Endothelial cell of umbilical vein (primary cell): Measurements from ENCODE around the gene MYO16. TPM values are rescaled to one million over a fixed set of nuclear protein-coding genes. Genes with fewer than 3 reads are reported as not detected.

Experiments used
- BruUV-seq: library from RNA; stranded (reverse); fragments of 400-500 nt; replicated peaks from 2 replicates; lab custom pipeline; 2021; lab: Mats Ljungman, UMichigan
- CTCF ChIA-PET: fragments of 300-600, 350-600 bp; sonication (Branson Sonifier 250); formaldehyde crosslinking; loops from one replicate; lab custom pipeline; 2021; ENCODE audit warnings: antibody characterized with exemption, inconsistent platforms; lab: Charles Lee
- POLR2A ChIA-PET: fragments of 300-600, 350-600 bp; sonication (Branson Sonifier 250); formaldehyde crosslinking; loops from one replicate; lab custom pipeline; 2021; ENCODE audit warnings: antibody characterized with exemption, inconsistent platforms; lab: Charles Lee
- DNase-seq: peaks from one replicate; pipeline ENCODE4 v3.0.0-alpha.2; 2011; ENCODE audit warnings: low read depth, low spot score
- FAIRE-seq: peaks from 2 replicates; lab custom pipeline; 2011; peaks lifted over from hg19 to GRCh38; lab: Jason Lieb, UNC
- H2AFZ ChIP-seq: 2 replicates; pipeline ENCODE4 v1.6.0; 2012; ENCODE audit warnings: low read depth, low read length, control low read depth, inconsistent platforms
- H3K27ac ChIP-seq: 2 replicates; pipeline ENCODE4 v1.5.1; 2011; ENCODE audit warnings: low read depth, mild to moderate bottlenecking, control low read depth, low read length, moderate library complexity; ENCODE audit not compliant: insufficient read depth
- H3K27me3 ChIP-seq, 2 experiments: 2 replicates each; pipeline versions ENCODE4 v1.6.0 to v1.6.1; 2011; ENCODE audit warnings: low read length in 2 of 2, mixed read lengths in 1 of 2; ENCODE audit not compliant: control insufficient read depth in 2 of 2, insufficient read depth in 2 of 2
- H3K36me3 ChIP-seq, 2 experiments: 2 replicates in 1 of 2; 3 replicates in 1 of 2; pipeline ENCODE4 v1.5.1; 2011; ENCODE audit warnings: low read length in 2 of 2, mild to moderate bottlenecking in 1 of 2, moderate library complexity in 1 of 2; ENCODE audit not compliant: control insufficient read depth in 2 of 2, insufficient read depth in 2 of 2; ENCODE audit errors: extremely low read depth in 1 of 2
- H3K4me1 ChIP-seq: 3 replicates; pipeline ENCODE4 v1.5.1; 2011; ENCODE audit warnings: mild to moderate bottlenecking, low read length; ENCODE audit not compliant: control insufficient read depth, insufficient read depth; ENCODE audit errors: extremely low read depth
- H3K4me2 ChIP-seq: 2 replicates; pipeline ENCODE4 v1.6.1; 2011; ENCODE audit warnings: low read length, control low read depth, mixed read lengths; ENCODE audit not compliant: insufficient read depth
- H3K4me3 ChIP-seq, 3 experiments: fragments of 200-600 bp in 1 of 3; sonication (generic), shearing (Covaris generic) in 1 of 3; replicated peaks in 1 of 3; 2 replicates each; pipeline ENCODE4 v1.5.1; 2011 to 2016; ENCODE audit warnings: control low read depth in 3 of 3, low read length in 3 of 3, mild to moderate bottlenecking in 2 of 3, inconsistent platforms in 1 of 3, low read depth in 1 of 3, moderate library complexity in 1 of 3; ENCODE audit not compliant: insufficient read depth in 1 of 3
- H3K79me2 ChIP-seq: 2 replicates; pipeline ENCODE4 v1.6.0; 2012; ENCODE audit warnings: low read length, inconsistent platforms; ENCODE audit not compliant: control insufficient read depth, insufficient read depth
- H3K9ac ChIP-seq: replicated peaks from 2 replicates; pipeline ENCODE3; 2011; ENCODE audit warnings: low read length, control low read depth; ENCODE audit not compliant: insufficient read depth; ENCODE audit errors: extremely low read depth
- H3K9me1 ChIP-seq: replicated peaks from 3 replicates; pipeline ENCODE4 v1.6.0; 2011; ENCODE audit warnings: mild to moderate bottlenecking, low read length; ENCODE audit not compliant: control insufficient read depth, insufficient read depth; ENCODE audit errors: extremely low read depth
- H3K9me3 ChIP-seq: replicated peaks from 2 replicates; pipeline ENCODE4 v1.5.1; 2012; ENCODE audit warnings: low read length, inconsistent platforms; ENCODE audit not compliant: control insufficient read depth, insufficient read depth
- H4K20me1 ChIP-seq: replicated peaks from 2 replicates; pipeline ENCODE3; 2011; ENCODE audit warnings: mild to moderate bottlenecking, low read length; ENCODE audit not compliant: control insufficient read depth, insufficient read depth; ENCODE audit errors: extremely low read depth
- EZH2 ChIP-seq: IDR thresholded peaks from 2 replicates; pipeline ENCODE4 v1.6.1; 2012; ENCODE audit warnings: borderline replicate concordance, low read depth, mild to moderate bottlenecking, moderate library complexity, low read length, inconsistent platforms; ENCODE audit not compliant: severe bottlenecking
- FOS ChIP-seq: IDR thresholded peaks from 2 replicates; pipeline ENCODE4 v1.6.1; 2011; ENCODE audit warnings: mild to moderate bottlenecking, low read length, moderate library complexity, borderline replicate concordance; ENCODE audit not compliant: insufficient read depth
- GATA2 ChIP-seq: IDR thresholded peaks from 2 replicates; pipeline ENCODE4 v1.7.0; 2011; ENCODE audit warnings: low read depth, mild to moderate bottlenecking, moderate library complexity, mixed read lengths, low read length; ENCODE audit not compliant: insufficient read length, insufficient read depth
- JUN ChIP-seq: IDR thresholded peaks from 2 replicates; pipeline ENCODE4 v1.6.1; 2011; ENCODE audit warnings: borderline replicate concordance, low read depth; ENCODE audit not compliant: insufficient read length, insufficient read depth
- MYC ChIP-seq: IDR thresholded peaks from one replicate; pipeline ENCODE4 v1.6.1; 2011; ENCODE audit warnings: mild to moderate bottlenecking, low read depth, low read length
- POLR2A ChIP-seq: IDR thresholded peaks from 2 replicates; pipeline ENCODE4 v1.6.1; 2012; ENCODE audit warnings: low read depth, mild to moderate bottlenecking, control low read depth, low read length
- POLR2AphosphoS5 ChIP-seq: IDR thresholded peaks from 2 replicates; pipeline ENCODE4 v1.6.1; 2012; ENCODE audit warnings: low read depth, mild to moderate bottlenecking, control low read depth, low read length, moderate library complexity; ENCODE audit not compliant: insufficient read depth
- dilution Hi-C: fragments of 300-500 bp; cut with MboI; formaldehyde crosslinking; loops from one replicate; pipeline ENCODE4 v1.15.0; 2019; ENCODE audit warnings: low sequenced_read_pairs; ENCODE audit not compliant: extremely low pct_ligation_motif_present
- intact Hi-C: fragments of 100-400 bp; cut with micrococcal nuclease; formaldehyde crosslinking; loops from one replicate; pipeline ENCODE4 v1.10.0; 2022
- polyA plus RNA-seq, 4 experiments: library from polyadenylated mRNA; depleted of rRNA in 3 of 4; stranded (reverse) in 3 of 4; unstranded in 1 of 4; fragments of >200 nt; gene quantifications; 2 replicates each; pipeline versions ENCODE4 v1.2.1 to v1.2.3, GENCODE V29; 2011 to 2012; ENCODE audit warnings: missing spikeins in 1 of 4
- total RNA-seq: library from RNA; stranded (reverse); gene quantifications from 2 replicates; pipeline ENCODE4 v1.2.3, GENCODE V29; 2021
- TF ChIP-seq, protein P1 (sequence below): IDR thresholded peaks from 2 replicates; pipeline ENCODE4 v1.6.1; 2011; ENCODE audit not compliant: insufficient read depth, insufficient read length
- TF ChIP-seq, protein P2 (sequence below), 2 donors: IDR thresholded peaks; 1 replicate in 1 of 2; 2 replicates in 1 of 2; pipeline ENCODE4 v1.5.1; 2011; ENCODE audit warnings: low read length in 2 of 2, mild to moderate bottlenecking in 2 of 2, moderate library complexity in 2 of 2, control low read depth in 1 of 2, inconsistent platforms in 1 of 2, low read depth in 1 of 2; ENCODE audit not compliant: insufficient read depth in 1 of 2; ENCODE audit errors: extremely low read depth in 1 of 2

The MYO16 gene
- total and polyA plus RNA-seq, 2 donors (not counting 3 experiments of a cell fraction or from before 2014, with no cell fraction given) = 0.03 to 0.04 TPM

DNA sequence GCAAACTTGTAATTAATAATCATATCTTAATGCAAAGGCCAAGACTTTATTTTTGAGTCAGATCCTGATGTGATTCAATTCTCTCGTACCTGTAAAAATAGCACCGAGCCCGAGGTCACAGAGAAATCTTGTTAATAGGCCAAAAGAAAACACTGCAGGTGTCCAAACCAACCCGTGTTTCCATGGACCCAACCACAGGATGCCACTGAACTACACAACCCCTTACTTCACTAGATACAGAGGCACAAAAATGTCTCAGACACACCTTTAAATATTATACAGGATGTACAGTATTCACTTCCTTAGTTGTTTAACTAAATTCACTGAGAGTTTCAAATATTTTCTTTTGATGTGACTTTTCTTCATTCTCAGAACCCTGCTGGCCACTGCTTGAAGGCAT, 530.9 kb downstream of the MYO16 start:
- Histone ChIP-seq H3K27me3 (no peaks in the 10 kb centered on the region), H3K79me2 (no peaks in the 10 kb centered on the region), H3K4me1 (peaks cover 19% of the 10 kb centered on the region), H3K9me1 (no peaks in the 10 kb centered on the region), H3K36me3 (no peaks in the 10 kb centered on the region), H3K9ac (no peak overlapping the region), H3K9me3 (no peaks in the 10 kb centered on the region), H4K20me1 (no peaks in the 10 kb centered on the region), H2AFZ (no peak overlapping the region), H3K27ac (no peak overlapping the region), H3K4me2 (no peak overlapping the region), H3K4me3 (no peak overlapping the region)
- BruUV-seq = no TSS peak
- DNase-seq (no peak), FAIRE-seq (no peak)
- intact Hi-C loops (no loop called here), dilution Hi-C loops (no loop called here)
- TF ChIP-seq MYC = no peak
- TF ChIP-seq JUN = no peak
- no peak for TF ChIP-seq FOS
- POLR2A ChIA-PET = no interaction called here
- CTCF ChIA-PET = no interaction called here

DNA sequence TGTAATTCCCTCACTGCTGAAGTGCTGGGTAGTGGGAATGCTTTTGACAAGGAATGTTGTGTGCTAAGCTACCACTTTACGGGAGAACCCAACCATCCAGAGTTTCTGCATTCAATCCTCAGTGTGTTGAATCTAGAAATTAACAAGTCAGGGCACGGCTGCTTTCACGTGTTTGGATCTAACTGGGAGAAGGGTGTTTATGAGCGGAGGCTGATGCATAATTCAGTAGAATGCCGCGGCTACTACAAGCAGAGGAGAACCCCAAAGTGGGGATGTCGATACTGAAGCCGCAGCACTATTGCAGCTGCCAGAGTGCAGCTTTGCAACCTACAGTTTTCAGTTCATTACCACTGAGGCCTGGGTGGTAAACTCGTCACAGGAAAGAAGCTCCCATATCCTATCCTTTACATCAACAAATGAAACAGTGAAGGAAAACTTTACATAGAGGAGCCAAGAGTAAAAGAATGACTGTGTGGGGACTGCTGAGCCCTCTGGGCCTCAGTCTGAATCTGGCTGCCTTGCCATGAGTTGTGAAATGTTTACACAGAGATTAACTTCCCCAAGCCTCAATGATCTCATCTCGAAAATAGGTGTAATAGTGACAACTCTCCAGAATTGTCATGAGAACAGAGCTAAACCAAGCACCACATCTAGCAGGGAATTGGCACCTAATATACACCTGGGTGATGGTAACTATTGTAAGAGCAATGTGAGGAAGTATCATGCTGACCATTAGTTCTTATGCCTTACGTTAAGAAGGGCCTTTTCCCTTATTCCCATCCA, 531.7 kb downstream of the MYO16 start:
- no peak for TF ChIP-seq EZH2
- TF ChIP-seq JUN = no peak
- TF ChIP-seq POLR2A = no peak
- TF ChIP-seq, protein P1, sequence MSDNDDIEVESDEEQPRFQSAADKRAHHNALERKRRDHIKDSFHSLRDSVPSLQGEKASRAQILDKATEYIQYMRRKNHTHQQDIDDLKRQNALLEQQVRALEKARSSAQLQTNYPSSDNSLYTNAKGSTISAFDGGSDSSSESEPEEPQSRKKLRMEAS = no peak
- TF ChIP-seq, protein P2, sequence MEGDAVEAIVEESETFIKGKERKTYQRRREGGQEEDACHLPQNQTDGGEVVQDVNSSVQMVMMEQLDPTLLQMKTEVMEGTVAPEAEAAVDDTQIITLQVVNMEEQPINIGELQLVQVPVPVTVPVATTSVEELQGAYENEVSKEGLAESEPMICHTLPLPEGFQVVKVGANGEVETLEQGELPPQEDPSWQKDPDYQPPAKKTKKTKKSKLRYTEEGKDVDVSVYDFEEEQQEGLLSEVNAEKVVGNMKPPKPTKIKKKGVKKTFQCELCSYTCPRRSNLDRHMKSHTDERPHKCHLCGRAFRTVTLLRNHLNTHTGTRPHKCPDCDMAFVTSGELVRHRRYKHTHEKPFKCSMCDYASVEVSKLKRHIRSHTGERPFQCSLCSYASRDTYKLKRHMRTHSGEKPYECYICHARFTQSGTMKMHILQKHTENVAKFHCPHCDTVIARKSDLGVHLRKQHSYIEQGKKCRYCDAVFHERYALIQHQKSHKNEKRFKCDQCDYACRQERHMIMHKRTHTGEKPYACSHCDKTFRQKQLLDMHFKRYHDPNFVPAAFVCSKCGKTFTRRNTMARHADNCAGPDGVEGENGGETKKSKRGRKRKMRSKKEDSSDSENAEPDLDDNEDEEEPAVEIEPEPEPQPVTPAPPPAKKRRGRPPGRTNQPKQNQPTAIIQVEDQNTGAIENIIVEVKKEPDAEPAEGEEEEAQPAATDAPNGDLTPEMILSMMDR (IDR thresholded peaks at IDR 0.05; ENCODE audit: extremely low read depth in 1 of 2, insufficient read depth in 1 of 2, low read depth in 1 of 2, low read length in 2 of 2) = no peak
- no peak for TF ChIP-seq MYC
- TF ChIP-seq GATA2 = no peak
- no peak for TF ChIP-seq POLR2AphosphoS5
- no peak for TF ChIP-seq FOS
- Histone ChIP-seq H2AFZ (no peak overlapping the region), H3K9ac (no peak overlapping the region), H4K20me1 (no peaks in the 10 kb centered on the region), H3K79me2 (no peaks in the 10 kb centered on the region), H3K9me3 (no peaks in the 10 kb centered on the region), H3K36me3 (no peaks in the 10 kb centered on the region), H3K4me1 (peaks cover 12% of the 10 kb centered on the region), H3K9me1 (no peaks in the 10 kb centered on the region), H3K27me3 (no peaks in the 10 kb centered on the region), H3K4me2 (no peak overlapping the region), H3K27ac (no peak overlapping the region), H3K4me3 (no peak overlapping the region)
- no TSS peak for BruUV-seq
- intact Hi-C loops = no loop called here
- ChIA-PET POLR2A (no interaction called here), CTCF (no interaction called here)
- DNase-seq = no peak
- no peak for FAIRE-seq
- dilution Hi-C loops = no loop called here
